WTC11 (cell line): ENCODE results near the gene CLK3. TPM values are rescaled to one million over a fixed set of nuclear protein-coding genes. Genes with fewer than 3 reads are reported as not detected.

Experiments used
- ATAC-seq: fragments of 200-7000 bp; cut with Tn5 transposase; 2 replicates; pipeline ENCODE4 v1.10.0; 2021; ENCODE audit warnings: mild to moderate bottlenecking, moderate library complexity
- CTCF ChIA-PET: fragments of 300-600 bp; sonication (Branson Sonifier 250); formaldehyde crosslinking; loops from one replicate; lab custom pipeline; 2021; ENCODE audit warnings: antibody characterized with exemption; lab: Charles Lee
- POLR2A ChIA-PET: fragments of 350-600 bp; sonication (Branson Sonifier 250); formaldehyde crosslinking; loops from one replicate; lab custom pipeline; 2021; ENCODE audit warnings: antibody characterized with exemption; lab: Charles Lee
- DNase-seq: peaks from one replicate; pipeline ENCODE4 v3.0.0; 2021; ENCODE audit warnings: low spot score
- H3K27ac Mint-ChIP-seq: 2 replicates; pipeline ENCODE4 v1.8.0; 2021; ENCODE audit warnings: mixed read lengths
- H3K27me3 Mint-ChIP-seq: 2 replicates; pipeline ENCODE4 v1.8.0; 2021; ENCODE audit warnings: low read depth, mild to moderate bottlenecking, moderate library complexity, mixed read lengths
- H3K36me3 Mint-ChIP-seq: 2 replicates; pipeline ENCODE4 v1.8.0; 2021; ENCODE audit warnings: mixed read lengths
- H3K4me1 Mint-ChIP-seq: 2 replicates; pipeline ENCODE4 v1.8.0; 2022; ENCODE audit warnings: mixed read lengths
- H3K4me3 Mint-ChIP-seq: 2 replicates; pipeline ENCODE4 v1.8.0; 2021; ENCODE audit warnings: mild to moderate bottlenecking, moderate library complexity, mixed read lengths
- H3K9me3 Mint-ChIP-seq: 2 replicates; pipeline ENCODE4 v1.8.0; 2021; ENCODE audit warnings: mixed read lengths
- ESRRA ChIP-seq: sonication (generic); formaldehyde crosslinking; IDR thresholded peaks from 2 replicates; pipeline ENCODE4 v1.8.1; 2022; ENCODE audit warnings: mild to moderate bottlenecking, missing genetic modification reagents, borderline replicate concordance
- FOXK1 ChIP-seq: sonication (generic); formaldehyde crosslinking; IDR thresholded peaks from 2 replicates; pipeline ENCODE4 v1.8.0; 2022; ENCODE audit warnings: mild to moderate bottlenecking, moderate library complexity, missing genetic modification reagents
- FOXP1 ChIP-seq: sonication (generic); formaldehyde crosslinking; IDR thresholded peaks from 2 replicates; pipeline ENCODE4 v1.8.0; 2022; ENCODE audit warnings: missing genetic modification reagents, mild to moderate bottlenecking, moderate library complexity, borderline replicate concordance
- GABPB1 ChIP-seq: sonication (generic); formaldehyde crosslinking; IDR thresholded peaks from 2 replicates; pipeline ENCODE4 v1.8.1; 2023; ENCODE audit warnings: mild to moderate bottlenecking, missing genetic modification reagents
- NFE2L1 ChIP-seq: sonication (generic); formaldehyde crosslinking; IDR thresholded peaks from 2 replicates; pipeline ENCODE4 v1.8.1; 2023; ENCODE audit warnings: missing genetic modification reagents
- SMAD3 ChIP-seq: sonication (generic); formaldehyde crosslinking; IDR thresholded peaks from 2 replicates; pipeline ENCODE4 v1.8.0; 2022; ENCODE audit warnings: missing genetic modification reagents, mild to moderate bottlenecking, borderline replicate concordance
- TP53 ChIP-seq: sonication (generic); formaldehyde crosslinking; IDR thresholded peaks from 2 replicates; pipeline ENCODE4 v1.8.1; 2023; ENCODE audit warnings: mild to moderate bottlenecking, missing genetic modification reagents
- ZNF263 ChIP-seq: sonication (generic); formaldehyde crosslinking; IDR thresholded peaks from 2 replicates; pipeline ENCODE4 v1.8.1; 2022; ENCODE audit warnings: low read depth, mild to moderate bottlenecking, moderate library complexity, missing genetic modification reagents
- total RNA-seq: library from RNA; stranded (reverse); gene quantifications from 3 replicates; pipeline ENCODE4 v1.2.3, GENCODE V29; 2021
- TF ChIP-seq, protein P1 (sequence below): sonication (generic); formaldehyde crosslinking; IDR thresholded peaks from 2 replicates; pipeline ENCODE4 v1.8.1; 2022; ENCODE audit warnings: mild to moderate bottlenecking, moderate library complexity, missing genetic modification reagents
- TF ChIP-seq, protein P2 (sequence below): sonication (generic); formaldehyde crosslinking; IDR thresholded peaks from 2 replicates; pipeline ENCODE4 v1.8.0; 2022; ENCODE audit warnings: mild to moderate bottlenecking, missing genetic modification reagents
- TF ChIP-seq, protein P3 (sequence below): sonication (generic); formaldehyde crosslinking; IDR thresholded peaks from 2 replicates; pipeline ENCODE4 v1.8.1; 2023; ENCODE audit warnings: mild to moderate bottlenecking, missing genetic modification reagents, borderline replicate concordance
- TF ChIP-seq, protein P4 (sequence below): sonication (generic); formaldehyde crosslinking; IDR thresholded peaks from 2 replicates; pipeline ENCODE4 v1.8.1; 2023; ENCODE audit warnings: mild to moderate bottlenecking, missing genetic modification reagents
- TF ChIP-seq, protein P5 (sequence below): sonication (generic); formaldehyde crosslinking; IDR thresholded peaks from 2 replicates; pipeline ENCODE4 v1.8.1; 2022; ENCODE audit warnings: mild to moderate bottlenecking, missing genetic modification reagents, moderate library complexity, borderline replicate concordance
- TF ChIP-seq, protein P6 (sequence below): sonication (generic); formaldehyde crosslinking; IDR thresholded peaks from 2 replicates; pipeline ENCODE4 v1.8.1; 2023; ENCODE audit warnings: mild to moderate bottlenecking, moderate library complexity, missing genetic modification reagents
- TF ChIP-seq, protein P7 (sequence below): sonication (generic); formaldehyde crosslinking; IDR thresholded peaks from 2 replicates; pipeline ENCODE4 v1.8.0; 2022; ENCODE audit warnings: mild to moderate bottlenecking, missing genetic modification reagents

CLK3 gene
- total RNA-seq, 1 experiment from 2014 or later, result 48.1 TPM

DNA sequence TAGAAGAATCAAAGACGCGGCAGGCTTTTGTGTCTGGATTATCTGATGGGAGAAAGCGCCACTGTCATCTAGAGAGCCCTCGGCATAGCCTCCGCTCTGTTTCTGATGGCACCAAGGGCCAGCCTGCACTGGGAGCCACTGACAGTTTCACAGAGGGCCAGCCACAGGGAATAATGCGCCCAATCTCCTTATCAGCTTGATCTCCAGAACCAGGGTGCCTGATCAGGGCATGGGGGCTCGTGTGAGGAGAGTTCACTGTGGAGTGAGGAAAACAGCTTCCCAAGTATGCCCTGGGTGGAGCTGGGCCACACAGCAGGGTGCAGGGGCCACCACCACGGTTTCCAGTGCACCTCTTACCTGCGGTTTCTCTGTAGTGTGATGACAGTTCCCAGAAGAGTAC, 29.8 kb upstream of the CLK3 start:
- peak overlapping the region; percentile 41; the same call in 1 of the 2 replicates for H3K27ac Mint-ChIP-seq
- H3K27me3 Mint-ChIP-seq, result no peaks in the 10 kb centered on the region
- no peaks in the 10 kb centered on the region for H3K9me3 Mint-ChIP-seq
- H3K4me1 Mint-ChIP-seq, result peaks cover 28% of the 10 kb centered on the region
- ATAC-seq (no peak), DNase-seq (no peak)
- TF ChIP-seq TP53 (CRISPR knock-in tag) (no peak), SMAD3 (CRISPR knock-in tag) (no peak), ZNF263 (CRISPR knock-in tag) (no peak), ESRRA (CRISPR knock-in tag) (no peak)
- TF ChIP-seq, protein P1, sequence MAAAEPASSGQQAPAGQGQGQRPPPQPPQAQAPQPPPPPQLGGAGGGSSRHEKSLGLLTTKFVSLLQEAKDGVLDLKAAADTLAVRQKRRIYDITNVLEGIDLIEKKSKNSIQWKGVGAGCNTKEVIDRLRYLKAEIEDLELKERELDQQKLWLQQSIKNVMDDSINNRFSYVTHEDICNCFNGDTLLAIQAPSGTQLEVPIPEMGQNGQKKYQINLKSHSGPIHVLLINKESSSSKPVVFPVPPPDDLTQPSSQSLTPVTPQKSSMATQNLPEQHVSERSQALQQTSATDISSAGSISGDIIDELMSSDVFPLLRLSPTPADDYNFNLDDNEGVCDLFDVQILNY (CRISPR knock-in tag), result no peak
- TF ChIP-seq, protein P2, sequence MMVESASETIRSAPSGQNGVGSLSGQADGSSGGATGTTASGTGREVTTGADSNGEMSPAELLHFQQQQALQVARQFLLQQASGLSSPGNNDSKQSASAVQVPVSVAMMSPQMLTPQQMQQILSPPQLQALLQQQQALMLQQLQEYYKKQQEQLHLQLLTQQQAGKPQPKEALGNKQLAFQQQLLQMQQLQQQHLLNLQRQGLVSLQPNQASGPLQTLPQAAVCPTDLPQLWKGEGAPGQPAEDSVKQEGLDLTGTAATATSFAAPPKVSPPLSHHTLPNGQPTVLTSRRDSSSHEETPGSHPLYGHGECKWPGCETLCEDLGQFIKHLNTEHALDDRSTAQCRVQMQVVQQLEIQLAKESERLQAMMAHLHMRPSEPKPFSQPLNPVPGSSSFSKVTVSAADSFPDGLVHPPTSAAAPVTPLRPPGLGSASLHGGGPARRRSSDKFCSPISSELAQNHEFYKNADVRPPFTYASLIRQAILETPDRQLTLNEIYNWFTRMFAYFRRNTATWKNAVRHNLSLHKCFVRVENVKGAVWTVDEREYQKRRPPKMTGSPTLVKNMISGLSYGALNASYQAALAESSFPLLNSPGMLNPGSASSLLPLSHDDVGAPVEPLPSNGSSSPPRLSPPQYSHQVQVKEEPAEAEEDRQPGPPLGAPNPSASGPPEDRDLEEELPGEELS (CRISPR knock-in tag), result no peak
- TF ChIP-seq, protein P3, sequence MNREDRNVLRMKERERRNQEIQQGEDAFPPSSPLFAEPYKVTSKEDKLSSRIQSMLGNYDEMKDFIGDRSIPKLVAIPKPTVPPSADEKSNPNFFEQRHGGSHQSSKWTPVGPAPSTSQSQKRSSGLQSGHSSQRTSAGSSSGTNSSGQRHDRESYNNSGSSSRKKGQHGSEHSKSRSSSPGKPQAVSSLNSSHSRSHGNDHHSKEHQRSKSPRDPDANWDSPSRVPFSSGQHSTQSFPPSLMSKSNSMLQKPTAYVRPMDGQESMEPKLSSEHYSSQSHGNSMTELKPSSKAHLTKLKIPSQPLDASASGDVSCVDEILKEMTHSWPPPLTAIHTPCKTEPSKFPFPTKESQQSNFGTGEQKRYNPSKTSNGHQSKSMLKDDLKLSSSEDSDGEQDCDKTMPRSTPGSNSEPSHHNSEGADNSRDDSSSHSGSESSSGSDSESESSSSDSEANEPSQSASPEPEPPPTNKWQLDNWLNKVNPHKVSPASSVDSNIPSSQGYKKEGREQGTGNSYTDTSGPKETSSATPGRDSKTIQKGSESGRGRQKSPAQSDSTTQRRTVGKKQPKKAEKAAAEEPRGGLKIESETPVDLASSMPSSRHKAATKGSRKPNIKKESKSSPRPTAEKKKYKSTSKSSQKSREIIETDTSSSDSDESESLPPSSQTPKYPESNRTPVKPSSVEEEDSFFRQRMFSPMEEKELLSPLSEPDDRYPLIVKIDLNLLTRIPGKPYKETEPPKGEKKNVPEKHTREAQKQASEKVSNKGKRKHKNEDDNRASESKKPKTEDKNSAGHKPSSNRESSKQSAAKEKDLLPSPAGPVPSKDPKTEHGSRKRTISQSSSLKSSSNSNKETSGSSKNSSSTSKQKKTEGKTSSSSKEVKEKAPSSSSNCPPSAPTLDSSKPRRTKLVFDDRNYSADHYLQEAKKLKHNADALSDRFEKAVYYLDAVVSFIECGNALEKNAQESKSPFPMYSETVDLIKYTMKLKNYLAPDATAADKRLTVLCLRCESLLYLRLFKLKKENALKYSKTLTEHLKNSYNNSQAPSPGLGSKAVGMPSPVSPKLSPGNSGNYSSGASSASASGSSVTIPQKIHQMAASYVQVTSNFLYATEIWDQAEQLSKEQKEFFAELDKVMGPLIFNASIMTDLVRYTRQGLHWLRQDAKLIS (CRISPR knock-in tag), result no peak
- TF ChIP-seq, protein P4, sequence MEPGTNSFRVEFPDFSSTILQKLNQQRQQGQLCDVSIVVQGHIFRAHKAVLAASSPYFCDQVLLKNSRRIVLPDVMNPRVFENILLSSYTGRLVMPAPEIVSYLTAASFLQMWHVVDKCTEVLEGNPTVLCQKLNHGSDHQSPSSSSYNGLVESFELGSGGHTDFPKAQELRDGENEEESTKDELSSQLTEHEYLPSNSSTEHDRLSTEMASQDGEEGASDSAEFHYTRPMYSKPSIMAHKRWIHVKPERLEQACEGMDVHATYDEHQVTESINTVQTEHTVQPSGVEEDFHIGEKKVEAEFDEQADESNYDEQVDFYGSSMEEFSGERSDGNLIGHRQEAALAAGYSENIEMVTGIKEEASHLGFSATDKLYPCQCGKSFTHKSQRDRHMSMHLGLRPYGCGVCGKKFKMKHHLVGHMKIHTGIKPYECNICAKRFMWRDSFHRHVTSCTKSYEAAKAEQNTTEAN (CRISPR knock-in tag), result no peak
- peaks cover 46% of the 10 kb centered on the region for H3K36me3 Mint-ChIP-seq
- no peak overlapping the region for H3K4me3 Mint-ChIP-seq
- ChIA-PET CTCF (no interaction called here), POLR2A (no interaction called here)

DNA sequence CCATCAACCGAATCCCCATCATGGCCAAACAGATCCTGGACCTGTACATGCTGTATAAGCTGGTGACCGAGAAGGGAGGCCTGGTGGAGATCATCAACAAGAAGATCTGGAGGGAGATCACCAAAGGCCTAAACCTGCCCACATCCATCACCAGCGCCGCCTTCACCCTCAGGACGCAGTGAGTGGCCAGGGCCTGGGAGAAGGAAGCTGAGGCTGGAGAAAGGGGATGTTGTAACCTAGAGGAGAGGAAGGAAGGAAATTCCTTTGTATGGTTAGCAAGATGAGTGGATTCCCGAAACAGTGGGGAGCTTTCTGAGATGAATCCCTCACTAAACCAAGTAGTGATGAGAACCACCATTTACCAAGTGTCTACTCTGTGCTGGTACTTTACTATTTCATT, 25.8 kb upstream of the CLK3 start:
- ChIA-PET POLR2A (interaction anchor here (1.4 kb wide), 1 partner anchor 25 kb away, joined by 4 read pairs; no protein-coding TSS in a partner anchor), CTCF (interaction anchor here (1.1 to 1.2 kb wide), 2 partner anchors 11 to 31 kb away, joined by 3 to 9 read pairs; no protein-coding TSS in a partner anchor)
- Mint-ChIP-seq H3K4me1 (peaks cover 25% of the 10 kb centered on the region), H3K27ac (0 out of 2 replicates have a peak overlapping the region, but pooled peaks have one; percentile 45), H3K36me3 (peaks cover 76% of the 10 kb centered on the region), H3K27me3 (no peaks in the 10 kb centered on the region), H3K4me3 (no peak overlapping the region), H3K9me3 (no peaks in the 10 kb centered on the region)
- TF ChIP-seq, protein P5, sequence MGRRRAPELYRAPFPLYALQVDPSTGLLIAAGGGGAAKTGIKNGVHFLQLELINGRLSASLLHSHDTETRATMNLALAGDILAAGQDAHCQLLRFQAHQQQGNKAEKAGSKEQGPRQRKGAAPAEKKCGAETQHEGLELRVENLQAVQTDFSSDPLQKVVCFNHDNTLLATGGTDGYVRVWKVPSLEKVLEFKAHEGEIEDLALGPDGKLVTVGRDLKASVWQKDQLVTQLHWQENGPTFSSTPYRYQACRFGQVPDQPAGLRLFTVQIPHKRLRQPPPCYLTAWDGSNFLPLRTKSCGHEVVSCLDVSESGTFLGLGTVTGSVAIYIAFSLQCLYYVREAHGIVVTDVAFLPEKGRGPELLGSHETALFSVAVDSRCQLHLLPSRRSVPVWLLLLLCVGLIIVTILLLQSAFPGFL, result no peak
- no peak for TF ChIP-seq FOXK1 (CRISPR knock-in tag)
- TF ChIP-seq NFE2L1, result no peak
- TF ChIP-seq GABPB1 (CRISPR knock-in tag), result no peak
- TF ChIP-seq, protein P6, sequence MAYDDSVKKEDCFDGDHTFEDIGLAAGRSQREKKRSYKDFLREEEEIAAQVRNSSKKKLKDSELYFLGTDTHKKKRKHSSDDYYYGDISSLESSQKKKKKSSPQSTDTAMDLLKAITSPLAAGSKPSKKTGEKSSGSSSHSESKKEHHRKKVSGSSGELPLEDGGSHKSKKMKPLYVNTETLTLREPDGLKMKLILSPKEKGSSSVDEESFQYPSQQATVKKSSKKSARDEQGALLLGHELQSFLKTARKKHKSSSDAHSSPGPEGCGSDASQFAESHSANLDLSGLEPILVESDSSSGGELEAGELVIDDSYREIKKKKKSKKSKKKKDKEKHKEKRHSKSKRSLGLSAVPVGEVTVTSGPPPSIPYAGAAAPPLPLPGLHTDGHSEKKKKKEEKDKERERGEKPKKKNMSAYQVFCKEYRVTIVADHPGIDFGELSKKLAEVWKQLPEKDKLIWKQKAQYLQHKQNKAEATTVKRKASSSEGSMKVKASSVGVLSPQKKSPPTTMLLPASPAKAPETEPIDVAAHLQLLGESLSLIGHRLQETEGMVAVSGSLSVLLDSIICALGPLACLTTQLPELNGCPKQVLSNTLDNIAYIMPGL (CRISPR knock-in tag), result no peak
- TF ChIP-seq, protein P7, sequence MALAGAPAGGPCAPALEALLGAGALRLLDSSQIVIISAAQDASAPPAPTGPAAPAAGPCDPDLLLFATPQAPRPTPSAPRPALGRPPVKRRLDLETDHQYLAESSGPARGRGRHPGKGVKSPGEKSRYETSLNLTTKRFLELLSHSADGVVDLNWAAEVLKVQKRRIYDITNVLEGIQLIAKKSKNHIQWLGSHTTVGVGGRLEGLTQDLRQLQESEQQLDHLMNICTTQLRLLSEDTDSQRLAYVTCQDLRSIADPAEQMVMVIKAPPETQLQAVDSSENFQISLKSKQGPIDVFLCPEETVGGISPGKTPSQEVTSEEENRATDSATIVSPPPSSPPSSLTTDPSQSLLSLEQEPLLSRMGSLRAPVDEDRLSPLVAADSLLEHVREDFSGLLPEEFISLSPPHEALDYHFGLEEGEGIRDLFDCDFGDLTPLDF, result no peak
- TF ChIP-seq FOXP1 (CRISPR knock-in tag), result no peak
- ATAC-seq, result no peak
- no peak for DNase-seq
